GM12801 (cell line): ENCODE results near the gene CAMK1G.

Source experiments
- TF ChIP-seq, protein P1 (sequence below): IDR thresholded peaks from one replicate; pipeline ENCODE4 v1.5.1; 2011; ENCODE audit warnings: control low read depth; ENCODE audit not compliant: insufficient read length; ENCODE audit errors: extremely low read depth

Gene CAMK1G

DNA sequence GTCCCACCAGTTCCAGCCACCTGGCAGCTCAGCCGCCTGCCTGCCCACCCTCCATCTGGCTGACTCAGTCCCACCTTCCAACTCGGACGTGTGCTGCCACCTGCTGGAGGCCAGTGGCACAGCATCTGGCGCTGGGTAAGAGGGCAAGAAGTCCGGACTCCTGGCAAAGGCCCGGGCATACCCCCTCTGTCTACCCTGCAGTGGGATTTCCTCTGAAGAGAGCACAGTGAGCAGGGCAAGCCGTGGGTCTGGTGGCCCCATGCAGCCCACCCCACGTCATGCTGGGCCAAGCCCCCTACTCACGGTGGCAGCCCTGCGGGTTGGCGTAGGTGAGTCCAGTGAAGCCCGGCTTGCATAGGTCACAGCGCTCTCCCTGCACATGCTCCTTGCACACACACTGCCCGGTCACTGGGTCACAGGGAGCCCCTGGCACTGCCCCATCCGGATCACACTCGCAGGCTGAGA, 44.2 kb downstream of the CAMK1G start:
- TF ChIP-seq, protein P1, sequence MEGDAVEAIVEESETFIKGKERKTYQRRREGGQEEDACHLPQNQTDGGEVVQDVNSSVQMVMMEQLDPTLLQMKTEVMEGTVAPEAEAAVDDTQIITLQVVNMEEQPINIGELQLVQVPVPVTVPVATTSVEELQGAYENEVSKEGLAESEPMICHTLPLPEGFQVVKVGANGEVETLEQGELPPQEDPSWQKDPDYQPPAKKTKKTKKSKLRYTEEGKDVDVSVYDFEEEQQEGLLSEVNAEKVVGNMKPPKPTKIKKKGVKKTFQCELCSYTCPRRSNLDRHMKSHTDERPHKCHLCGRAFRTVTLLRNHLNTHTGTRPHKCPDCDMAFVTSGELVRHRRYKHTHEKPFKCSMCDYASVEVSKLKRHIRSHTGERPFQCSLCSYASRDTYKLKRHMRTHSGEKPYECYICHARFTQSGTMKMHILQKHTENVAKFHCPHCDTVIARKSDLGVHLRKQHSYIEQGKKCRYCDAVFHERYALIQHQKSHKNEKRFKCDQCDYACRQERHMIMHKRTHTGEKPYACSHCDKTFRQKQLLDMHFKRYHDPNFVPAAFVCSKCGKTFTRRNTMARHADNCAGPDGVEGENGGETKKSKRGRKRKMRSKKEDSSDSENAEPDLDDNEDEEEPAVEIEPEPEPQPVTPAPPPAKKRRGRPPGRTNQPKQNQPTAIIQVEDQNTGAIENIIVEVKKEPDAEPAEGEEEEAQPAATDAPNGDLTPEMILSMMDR, result no peak

DNA sequence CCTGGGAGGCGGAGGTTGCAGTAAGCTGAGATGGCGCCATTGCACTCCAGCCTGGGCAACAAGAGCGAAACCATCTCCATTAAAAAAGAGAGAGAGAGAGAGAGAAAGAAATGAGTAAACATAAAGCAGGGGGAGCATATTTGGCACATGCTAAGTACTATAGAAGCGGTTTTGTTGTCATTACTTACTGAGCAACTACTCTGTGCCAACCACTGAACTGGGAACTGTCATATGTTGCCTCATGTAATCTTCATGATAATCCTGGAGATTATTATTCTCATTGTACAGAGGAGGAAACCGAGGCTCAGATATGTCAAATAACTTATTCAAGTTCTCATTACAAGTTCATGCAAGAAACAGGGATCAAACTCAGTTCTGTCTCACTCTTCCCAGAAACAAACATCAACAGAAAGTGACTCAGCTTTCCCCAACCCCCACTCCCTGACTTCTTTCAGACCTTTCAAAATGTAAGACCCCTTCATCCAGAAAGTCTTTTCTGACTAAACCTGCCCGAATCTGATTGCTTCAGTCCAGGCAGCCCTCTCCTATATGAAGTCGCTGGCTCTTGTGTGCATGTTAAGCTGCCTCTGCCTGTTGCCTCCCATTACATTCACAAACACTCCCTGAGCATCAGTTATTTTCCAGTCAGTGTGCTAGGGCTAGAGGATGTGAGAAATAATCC, 45.2 kb downstream of the CAMK1G start:
- TF ChIP-seq, protein P1, result no peak

- TF ChIP-seq, protein P1, result no peak
These were observed 46.3 kb downstream of the CAMK1G start for GRCh38 chr1:209629621-209630382.

DNA sequence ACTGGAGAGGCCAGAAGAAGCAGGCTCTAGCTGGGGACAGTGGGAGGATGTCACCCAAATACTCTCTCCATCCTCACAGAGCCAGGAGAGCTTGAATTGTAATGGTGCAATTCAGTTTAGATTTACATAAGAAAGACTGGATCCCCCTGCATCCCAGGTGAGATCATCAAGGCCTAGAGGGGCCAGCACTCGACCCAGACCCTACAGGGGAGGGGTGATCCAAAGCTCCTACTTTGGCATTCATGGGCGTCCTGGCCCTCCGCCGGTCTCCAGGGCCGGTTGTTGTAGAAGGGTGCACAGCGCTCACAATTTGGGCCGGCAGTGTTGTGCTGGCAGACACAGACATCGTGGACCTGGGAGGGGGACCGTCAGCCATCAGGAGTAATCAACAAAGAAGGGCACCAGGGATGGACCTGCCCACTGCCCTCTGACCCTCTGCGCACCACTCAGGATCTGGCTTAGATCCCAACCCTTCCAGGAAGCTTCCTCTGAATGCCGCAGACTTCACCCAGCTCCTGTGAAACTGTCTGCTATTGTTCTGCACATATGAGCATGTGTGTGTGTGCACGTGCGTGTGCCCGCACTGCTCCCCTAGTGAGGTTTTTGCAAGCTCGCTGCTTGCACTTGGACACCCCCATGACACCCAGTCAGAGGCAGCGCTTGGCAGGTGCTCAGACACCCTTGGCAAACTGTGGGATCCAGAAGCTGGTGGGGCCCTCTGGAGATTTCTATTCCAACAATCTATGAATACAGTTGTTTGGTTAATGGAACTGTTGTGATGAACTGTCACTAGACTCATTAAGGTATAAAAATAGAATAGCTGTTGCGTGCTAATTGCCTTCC, 47.1 kb downstream of the CAMK1G start:
- TF ChIP-seq, protein P1, result no peak

DNA sequence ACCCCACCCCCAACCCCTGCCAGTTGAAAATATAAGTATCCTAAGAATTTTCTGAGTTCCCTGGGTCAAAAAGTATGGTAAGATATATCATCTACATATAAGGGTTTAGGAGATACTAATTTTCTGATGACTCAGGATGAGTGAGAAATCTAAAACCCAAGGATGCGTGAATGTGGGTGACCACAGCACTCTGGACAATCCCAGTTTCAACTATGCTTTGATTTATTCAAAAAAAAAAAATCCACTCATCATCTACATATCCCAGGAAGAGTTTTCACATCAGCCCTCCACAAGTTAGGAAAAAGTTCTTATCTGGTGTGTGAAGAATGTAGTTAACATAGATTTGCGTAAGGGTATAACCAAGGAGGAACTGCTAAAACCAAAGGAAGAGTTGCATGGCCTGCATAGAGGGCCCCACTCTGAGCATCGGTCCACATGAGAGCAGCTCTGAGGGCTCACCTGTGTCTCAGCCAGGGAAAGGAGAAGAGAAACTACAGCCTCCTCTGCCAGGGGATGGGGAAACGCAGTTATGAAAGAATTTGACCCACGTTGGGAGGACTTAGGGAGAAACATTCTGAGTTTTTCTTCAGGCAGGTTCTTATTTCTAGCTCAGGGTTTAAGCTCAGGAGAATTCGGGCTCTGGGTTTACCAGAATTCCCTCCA, 50.0 kb downstream of the CAMK1G start:
- TF ChIP-seq, protein P1, result no peak

- TF ChIP-seq, protein P1, result no peak
These were observed 50.7 kb downstream of the CAMK1G start for GRCh38 chr1:209634005-209634737.
